22Rv1 (cell line): ENCODE results near the gene SLC26A2.
A peak's percentile ranks its signal among the peaks of the same experiment; 100 is the strongest.

Experiments
- H3K27ac ChIP-seq: fragments of 450-650 bp; 2 replicates; pipeline ENCODE4 v1.5.1; 2017
- ZFX ChIP-seq: fragments of 450-650 bp; IDR thresholded peaks from 2 replicates; pipeline ENCODE4 v1.6.1; 2017; ENCODE audit warnings: antibody characterized with exemption, borderline replicate concordance
- TF ChIP-seq, protein P1 (sequence below): fragments of 450-650 bp; IDR thresholded peaks from 2 replicates; pipeline ENCODE4 v1.5.1; 2017; ENCODE audit warnings: mild to moderate bottlenecking

The SLC26A2 gene

DNA sequence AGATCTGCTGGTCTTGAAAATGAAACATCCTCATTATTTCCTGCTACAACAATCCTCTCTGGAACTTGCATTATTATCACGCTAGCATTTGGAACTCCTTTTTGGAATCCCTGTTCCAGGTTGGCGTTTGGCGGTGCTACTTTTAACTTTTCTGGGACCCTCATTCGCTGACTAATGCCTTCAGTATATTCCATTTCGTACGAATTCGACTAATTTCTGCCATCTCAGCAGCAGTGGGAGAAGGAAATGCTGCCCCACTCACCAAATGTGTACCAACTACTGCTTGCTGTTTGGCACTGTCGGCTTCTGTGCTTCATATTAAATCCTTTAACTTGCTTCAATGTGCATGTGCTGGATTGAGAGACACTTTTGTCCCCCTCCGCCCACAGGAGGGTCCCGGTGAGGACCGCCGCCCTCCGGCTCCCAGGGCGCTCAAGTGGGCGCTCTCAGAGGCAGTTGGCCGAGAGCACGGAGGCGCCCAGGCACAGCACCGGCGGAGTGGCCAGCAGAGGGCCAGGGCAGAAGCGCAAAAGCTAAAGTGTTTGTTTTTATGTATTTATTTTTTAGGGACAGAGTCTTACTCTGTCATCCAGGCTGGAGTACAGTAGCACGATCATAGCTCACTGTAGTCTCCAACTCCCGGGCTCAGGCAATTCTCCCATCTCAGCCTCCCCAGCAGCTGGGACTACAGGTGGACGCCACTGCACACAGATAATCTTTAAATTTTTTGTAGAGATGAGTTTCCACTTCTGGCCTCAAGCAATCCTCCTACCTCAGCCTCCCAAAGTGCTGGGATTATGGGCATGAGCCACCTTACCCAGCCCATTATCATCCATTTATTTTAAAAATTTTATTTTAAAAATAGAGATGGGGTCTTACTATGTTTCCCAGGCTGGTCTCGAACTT, 27.9 kb upstream of the SLC26A2 start:
- peak overlapping the region; percentile 74 for H3K27ac ChIP-seq
- TF ChIP-seq, protein P1, sequence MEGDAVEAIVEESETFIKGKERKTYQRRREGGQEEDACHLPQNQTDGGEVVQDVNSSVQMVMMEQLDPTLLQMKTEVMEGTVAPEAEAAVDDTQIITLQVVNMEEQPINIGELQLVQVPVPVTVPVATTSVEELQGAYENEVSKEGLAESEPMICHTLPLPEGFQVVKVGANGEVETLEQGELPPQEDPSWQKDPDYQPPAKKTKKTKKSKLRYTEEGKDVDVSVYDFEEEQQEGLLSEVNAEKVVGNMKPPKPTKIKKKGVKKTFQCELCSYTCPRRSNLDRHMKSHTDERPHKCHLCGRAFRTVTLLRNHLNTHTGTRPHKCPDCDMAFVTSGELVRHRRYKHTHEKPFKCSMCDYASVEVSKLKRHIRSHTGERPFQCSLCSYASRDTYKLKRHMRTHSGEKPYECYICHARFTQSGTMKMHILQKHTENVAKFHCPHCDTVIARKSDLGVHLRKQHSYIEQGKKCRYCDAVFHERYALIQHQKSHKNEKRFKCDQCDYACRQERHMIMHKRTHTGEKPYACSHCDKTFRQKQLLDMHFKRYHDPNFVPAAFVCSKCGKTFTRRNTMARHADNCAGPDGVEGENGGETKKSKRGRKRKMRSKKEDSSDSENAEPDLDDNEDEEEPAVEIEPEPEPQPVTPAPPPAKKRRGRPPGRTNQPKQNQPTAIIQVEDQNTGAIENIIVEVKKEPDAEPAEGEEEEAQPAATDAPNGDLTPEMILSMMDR: peak; percentile 89
- no peak for TF ChIP-seq ZFX

DNA sequence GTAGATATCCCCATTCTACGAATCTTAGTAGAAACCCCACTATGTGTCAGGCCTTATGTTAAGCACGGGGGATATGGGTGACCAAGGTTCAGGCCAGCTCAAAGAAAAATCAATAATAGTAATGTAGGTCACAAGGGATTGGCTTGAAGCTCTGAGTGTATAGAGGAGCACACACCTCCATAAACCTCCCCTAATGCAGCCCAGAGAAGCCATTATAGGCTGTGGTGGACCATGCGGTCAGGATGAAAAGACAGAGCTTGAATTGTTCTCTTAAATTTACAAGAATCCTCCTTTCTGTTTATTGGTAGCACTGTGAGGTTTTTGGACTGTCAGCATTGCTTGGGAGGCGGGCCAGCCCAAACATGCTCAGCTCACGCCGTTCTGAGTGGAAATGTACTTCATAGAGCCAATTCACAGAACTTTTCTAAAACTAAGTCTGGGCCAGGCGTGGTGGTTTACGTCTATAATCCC, 25.1 kb upstream of the SLC26A2 start:
- H3K27ac ChIP-seq: no peak overlapping the region
- TF ChIP-seq, protein P1: no peak
- no peak for TF ChIP-seq ZFX

DNA sequence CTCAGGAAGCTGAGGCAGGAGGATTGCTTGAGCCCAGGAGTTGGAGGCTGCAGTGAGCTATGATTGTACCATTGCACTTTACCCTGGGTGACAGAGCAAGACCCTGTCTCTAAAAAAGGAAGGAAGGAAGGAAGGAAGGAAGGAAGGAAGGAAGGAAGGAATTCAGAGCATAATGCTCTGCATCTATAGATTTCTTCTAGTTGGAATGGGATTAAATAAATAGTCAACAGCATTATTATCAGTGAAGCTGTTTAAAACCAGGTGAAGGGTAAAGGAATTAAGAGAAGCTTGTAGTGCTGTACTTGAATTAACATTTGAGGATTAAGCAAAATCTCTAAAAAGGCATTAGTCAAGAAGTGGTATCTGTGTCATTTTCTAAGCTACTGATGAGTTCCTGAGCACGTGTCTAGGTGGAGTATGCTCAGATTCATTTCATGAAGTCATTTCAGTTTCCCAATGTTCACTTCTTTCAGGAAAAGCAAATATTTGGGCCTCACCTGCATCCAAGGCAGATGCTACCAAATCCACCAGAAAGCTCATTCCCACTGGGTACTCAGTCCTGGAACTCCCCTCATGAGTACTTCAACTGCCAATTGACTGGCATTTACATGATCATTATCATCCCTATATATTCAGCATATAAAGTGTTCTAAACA, 24.4 kb upstream of the SLC26A2 start:
- no peak overlapping the region for H3K27ac ChIP-seq

DNA sequence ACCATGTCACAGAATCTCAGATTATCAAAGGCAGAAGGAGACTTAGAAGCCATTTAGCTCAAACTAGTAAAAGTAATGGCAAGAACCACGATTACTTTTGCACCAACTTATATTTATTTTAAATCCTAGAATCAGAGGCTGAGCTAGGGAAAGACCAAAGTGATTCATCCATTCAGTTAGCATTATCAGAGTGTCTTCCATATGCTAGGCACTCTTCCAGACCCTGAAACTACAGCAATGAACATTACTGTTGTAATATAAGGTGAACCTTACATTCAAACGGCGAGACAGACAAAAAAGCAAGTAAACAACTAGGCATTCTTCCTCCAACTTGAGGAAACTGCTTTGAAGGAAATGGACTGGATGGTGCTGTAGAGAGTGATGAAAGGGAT, 23.9 kb upstream of the SLC26A2 start:
- no peak overlapping the region for H3K27ac ChIP-seq

More for the DNA sequence above, 24.4 kb upstream of the SLC26A2 start:
- TF ChIP-seq ZFX: no peak
- TF ChIP-seq, protein P1: no peak

DNA sequence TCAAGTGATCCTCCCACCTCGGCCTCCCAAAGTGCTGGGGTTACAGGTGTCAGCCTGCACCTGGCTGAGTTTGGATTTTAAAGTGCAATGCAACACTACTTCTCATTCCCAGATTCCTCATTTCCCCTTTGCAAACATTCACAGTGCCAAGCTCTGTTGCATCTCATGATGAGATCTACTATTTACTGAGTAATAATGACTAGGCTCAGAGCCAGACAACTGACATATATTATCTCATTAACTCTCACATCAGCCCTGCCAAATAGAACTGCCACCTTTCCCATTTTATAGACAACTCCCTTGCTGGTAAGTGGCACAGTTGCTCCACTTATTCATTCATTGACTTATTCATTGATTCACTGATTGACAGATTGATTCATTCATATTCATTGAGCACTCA, 22.9 kb upstream of the SLC26A2 start:
- TF ChIP-seq, protein P1: no peak
- TF ChIP-seq ZFX: no peak
- H3K27ac ChIP-seq: no peak overlapping the region; the same call in 1 of the 2 replicates

More for the DNA sequence above, 23.9 kb upstream of the SLC26A2 start:
- TF ChIP-seq ZFX: no peak
- TF ChIP-seq, protein P1: no peak

DNA sequence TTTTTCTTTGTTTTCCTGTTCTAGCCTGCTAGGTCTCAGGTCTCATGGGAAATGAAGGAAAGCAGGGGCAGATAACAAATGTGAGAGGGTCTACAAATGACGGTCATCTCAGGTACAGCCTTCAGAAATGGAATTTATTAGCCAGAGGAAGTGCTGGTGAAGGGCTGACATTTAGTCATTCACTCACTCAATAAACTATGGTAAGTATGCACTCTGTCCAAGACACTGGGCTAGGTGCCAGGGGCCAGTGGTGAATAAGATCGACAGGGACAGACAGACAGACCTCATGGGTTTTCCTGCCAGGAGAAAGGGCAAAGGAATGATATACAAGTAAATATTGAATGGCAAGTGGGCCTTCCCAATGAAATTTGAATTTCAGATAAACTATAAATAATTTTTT, 22.3 kb upstream of the SLC26A2 start:
- no peak overlapping the region; the same call in 1 of the 2 replicates for H3K27ac ChIP-seq
- TF ChIP-seq ZFX: no peak
- TF ChIP-seq, protein P1: no peak

DNA sequence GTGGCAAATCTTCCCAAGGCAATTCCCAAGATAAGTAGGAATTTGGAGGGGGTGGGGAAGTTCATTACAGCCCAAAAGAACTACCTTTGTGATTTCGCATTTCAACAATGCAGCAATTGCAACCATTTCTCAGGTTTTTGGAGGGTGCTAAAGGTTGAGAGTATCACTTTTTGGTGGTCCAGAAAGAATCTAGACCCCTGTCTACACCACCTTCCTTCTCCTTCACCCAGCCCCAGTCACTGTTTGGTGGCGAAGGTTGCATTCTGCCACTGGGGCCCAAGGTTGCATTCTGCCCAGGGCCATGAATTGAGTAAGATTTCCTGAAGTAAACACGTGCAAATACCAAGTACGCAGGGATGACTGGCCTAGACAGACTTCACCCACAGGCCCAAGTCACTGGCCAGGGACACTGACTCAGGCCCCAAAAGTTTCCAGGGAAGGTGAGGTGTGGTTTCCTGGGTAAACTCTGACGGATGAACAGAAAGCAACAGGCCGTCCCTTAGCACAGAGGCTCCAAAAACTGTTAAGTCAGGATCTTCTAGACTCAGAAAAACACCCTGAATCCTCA, 21.7 kb upstream of the SLC26A2 start:
- TF ChIP-seq, protein P1: no peak
- no peak for TF ChIP-seq ZFX
- H3K27ac ChIP-seq: no peak overlapping the region
